BE2C (cell line): ENCODE measurements around the gene ANO8.

Experiments
- DNase-seq: peaks from one replicate; pipeline ENCODE4 v3.0.0-alpha.2; 2020
- H3K27me3 ChIP-seq: fragments of 250-450 bp; sonication (Bioruptor Pico); 2 replicates; pipeline ENCODE4 v1.5.1; 2020; ENCODE audit warnings: mild to moderate bottlenecking
- H3K36me3 ChIP-seq: fragments of 250-450 bp; sonication (Bioruptor Pico); 2 replicates; pipeline ENCODE4 v1.5.1; 2020; ENCODE audit warnings: mild to moderate bottlenecking
- H3K4me1 ChIP-seq: fragments of 250-450 bp; sonication (Bioruptor Pico); 2 replicates; pipeline ENCODE4 v1.5.1; 2020
- H3K4me3 ChIP-seq: 2 replicates; pipeline ENCODE4 v1.5.1; 2011; ENCODE audit warnings: low read depth, low read length
- H3K9me3 ChIP-seq: fragments of 250-450 bp; sonication (Bioruptor Pico); 2 replicates; pipeline ENCODE4 v1.5.1; 2020
- TF ChIP-seq, protein P1 (sequence below): IDR thresholded peaks from 2 replicates; pipeline ENCODE4 v1.5.1; 2012; ENCODE audit warnings: mild to moderate bottlenecking, low read depth, low read length

The ANO8 gene

DNA sequence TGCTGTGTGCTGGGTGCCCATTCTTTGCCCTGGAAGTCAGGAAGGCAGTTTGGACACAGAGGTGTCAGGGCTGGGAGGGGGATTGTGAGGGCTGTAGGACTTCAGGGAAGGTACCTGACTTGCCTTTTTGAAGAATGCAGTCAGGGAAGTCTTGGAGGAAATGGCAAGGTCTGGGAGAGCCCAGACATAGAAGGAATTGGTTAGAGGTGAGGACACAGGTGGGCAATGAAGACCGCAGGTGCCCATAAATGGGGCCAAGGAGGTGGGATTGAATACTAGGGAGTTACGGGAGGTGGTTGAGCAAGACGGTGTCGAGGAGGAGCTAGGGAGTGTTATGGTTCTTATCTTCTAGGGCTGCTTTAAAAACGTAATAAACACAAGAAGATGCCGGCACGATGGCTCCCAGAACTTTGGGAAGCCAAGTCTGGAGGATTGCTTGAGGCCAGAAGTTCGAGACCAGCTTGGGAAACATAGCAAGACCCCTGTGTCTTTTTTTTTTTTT, 26.7 kb downstream of the ANO8 start:
- no peaks in the 10 kb centered on the region for H3K27me3 ChIP-seq
- TF ChIP-seq, protein P1, sequence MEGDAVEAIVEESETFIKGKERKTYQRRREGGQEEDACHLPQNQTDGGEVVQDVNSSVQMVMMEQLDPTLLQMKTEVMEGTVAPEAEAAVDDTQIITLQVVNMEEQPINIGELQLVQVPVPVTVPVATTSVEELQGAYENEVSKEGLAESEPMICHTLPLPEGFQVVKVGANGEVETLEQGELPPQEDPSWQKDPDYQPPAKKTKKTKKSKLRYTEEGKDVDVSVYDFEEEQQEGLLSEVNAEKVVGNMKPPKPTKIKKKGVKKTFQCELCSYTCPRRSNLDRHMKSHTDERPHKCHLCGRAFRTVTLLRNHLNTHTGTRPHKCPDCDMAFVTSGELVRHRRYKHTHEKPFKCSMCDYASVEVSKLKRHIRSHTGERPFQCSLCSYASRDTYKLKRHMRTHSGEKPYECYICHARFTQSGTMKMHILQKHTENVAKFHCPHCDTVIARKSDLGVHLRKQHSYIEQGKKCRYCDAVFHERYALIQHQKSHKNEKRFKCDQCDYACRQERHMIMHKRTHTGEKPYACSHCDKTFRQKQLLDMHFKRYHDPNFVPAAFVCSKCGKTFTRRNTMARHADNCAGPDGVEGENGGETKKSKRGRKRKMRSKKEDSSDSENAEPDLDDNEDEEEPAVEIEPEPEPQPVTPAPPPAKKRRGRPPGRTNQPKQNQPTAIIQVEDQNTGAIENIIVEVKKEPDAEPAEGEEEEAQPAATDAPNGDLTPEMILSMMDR: no peak
- no peak for DNase-seq
- no peaks in the 10 kb centered on the region; the same call in none of the 2 replicates for H3K36me3 ChIP-seq
- no peaks in the 10 kb centered on the region for H3K9me3 ChIP-seq
- H3K4me1 ChIP-seq: peaks cover 6% of the 10 kb centered on the region
- H3K4me3 ChIP-seq: no peak overlapping the region

DNA sequence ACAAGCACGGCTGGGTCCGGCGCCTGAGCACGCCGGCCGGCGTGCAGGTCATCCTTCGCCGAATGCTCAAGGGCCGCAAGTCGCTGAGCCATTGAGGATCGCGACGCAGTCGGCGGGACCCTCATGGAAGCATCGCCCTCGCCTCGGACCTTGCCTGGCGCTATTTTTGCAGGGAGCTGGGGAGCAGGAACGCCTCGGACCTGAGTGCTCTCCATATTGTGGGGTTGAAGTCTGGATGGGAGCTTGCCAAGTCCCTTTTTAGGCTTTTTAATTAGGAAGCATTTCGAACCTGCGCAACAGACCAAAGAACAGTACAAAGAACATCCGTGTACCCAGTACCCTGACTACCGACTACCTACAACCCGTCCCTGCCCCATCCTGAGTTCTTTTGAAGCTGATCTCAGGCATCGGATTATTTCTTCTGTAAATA, 28.4 kb downstream of the ANO8 start:
- H3K36me3 ChIP-seq: no peaks in the 10 kb centered on the region; the same call in 1 of the 2 replicates
- H3K4me1 ChIP-seq: peaks cover 6% of the 10 kb centered on the region
- H3K4me3 ChIP-seq: peak overlapping the region; percentile 93
- no peak for DNase-seq
- no peaks in the 10 kb centered on the region for H3K9me3 ChIP-seq
- TF ChIP-seq, protein P1: no peak
- no peaks in the 10 kb centered on the region for H3K27me3 ChIP-seq

DNA sequence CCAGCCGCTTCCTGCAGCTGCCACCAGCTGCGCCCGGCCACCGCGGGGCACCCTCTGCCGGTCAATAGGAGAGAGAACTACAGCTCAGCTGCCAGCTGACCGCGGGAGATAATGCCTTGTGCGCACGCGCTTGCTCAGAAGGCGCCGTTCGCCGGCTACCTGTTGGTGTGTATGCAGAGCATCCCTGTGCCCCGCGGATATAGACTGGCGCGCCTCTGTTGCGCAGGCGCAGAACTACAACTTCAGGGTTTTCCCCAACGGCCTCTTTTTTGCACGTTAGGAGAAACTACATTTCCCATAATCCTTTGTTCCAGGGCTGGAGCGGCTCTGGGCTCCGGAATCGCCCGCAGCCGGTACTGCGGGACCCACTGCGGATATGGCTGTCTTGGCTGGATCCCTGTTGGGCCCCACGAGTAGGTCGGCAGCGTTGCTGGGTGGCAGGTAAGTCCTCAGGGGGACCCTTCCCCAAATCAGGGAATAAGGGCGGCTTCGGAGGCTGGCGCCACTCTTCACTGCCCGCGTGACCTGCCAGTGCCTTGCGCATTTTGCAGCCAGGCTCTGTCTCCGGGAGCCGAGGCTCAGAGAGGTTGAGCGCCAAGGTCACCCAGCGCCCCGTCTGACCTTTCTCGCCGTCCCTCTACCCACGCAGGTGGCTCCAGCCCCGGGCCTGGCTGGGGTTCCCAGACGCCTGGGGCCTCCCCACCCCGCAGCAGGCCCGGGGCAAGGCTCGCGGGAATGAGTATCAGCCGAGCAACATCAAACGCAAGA, 29.0 kb downstream of the ANO8 start, which contains the start of gene MRPL34:
TSS of gene MRPL34 (plus strand) at position 356 of the 768 bp plus-strand sequence. CDS start at position 377, 21 bp downstream.
- H3K4me3 ChIP-seq: peak within 1 kb of the TSS; percentile 93
- TF ChIP-seq, protein P1: peak; percentile 83
- no peaks in the 10 kb centered on the region for H3K27me3 ChIP-seq
- peaks cover 6% of the 10 kb centered on the region for H3K4me1 ChIP-seq
- DNase-seq: peak; percentile 100
- H3K36me3 ChIP-seq: no peaks in the 10 kb centered on the region
- H3K9me3 ChIP-seq: no peaks in the 10 kb centered on the region

DNA sequence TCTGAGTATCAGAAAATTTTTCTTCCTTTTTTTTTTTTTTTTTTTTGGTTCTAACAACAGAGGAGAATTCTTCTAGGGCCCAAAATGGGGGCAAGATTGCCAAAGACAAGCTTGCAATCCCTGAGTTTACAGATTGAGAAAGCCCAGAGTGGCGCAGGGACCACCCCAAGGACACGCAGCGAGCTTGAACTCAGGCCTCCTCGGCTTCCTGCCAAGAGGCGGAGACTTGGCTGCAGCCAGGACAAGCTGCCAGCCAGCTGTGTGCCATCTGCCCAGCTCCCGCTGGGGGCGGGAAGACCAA, 29.5 kb downstream of the ANO8 start:
- DNase-seq: no peak
- Histone ChIP-seq H3K36me3 (no peaks in the 10 kb centered on the region), H3K4me3 (no peak overlapping the region), H3K27me3 (no peaks in the 10 kb centered on the region), H3K9me3 (no peaks in the 10 kb centered on the region), H3K4me1 (peaks cover 6% of the 10 kb centered on the region)
- TF ChIP-seq, protein P1: no peak

DNA sequence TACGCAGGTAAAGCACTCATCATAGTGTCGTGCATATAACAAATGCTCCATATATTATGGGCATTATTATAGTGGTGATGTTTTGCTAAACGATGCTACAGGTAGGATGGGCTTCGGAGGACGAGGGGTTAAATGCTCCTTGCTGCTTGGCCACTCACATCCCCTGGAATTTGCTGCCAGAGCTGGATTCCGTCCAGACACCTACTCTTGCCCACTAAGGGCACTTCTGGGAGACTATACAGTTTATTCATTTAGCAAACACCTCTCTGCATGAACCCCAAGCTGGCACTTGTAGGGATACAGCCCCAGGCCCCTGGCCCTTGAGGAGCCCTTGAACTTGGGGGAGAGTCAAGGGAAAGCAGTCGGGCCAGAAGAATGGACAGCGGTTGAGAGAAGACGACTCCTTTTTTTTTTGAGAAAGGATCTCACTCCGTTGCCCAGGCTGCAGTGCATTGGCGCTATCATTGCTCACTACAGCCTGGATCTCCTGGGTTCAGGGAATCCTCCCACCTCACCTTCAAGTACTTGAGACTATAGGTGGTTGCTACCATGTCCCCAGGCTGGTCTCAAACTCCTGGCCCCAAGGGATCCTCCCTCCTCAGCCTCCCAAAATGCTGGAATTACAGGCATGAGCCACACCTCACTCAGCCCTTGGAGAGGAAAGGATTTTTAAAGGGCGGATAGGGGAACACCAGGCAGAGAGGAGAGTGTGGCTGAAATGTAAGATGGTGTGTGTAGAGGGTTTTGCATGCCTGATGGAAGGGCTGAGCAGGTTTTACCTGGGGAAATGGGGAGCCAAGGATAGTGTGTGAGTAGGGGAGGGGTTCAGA, 30.1 kb downstream of the ANO8 start:
- H3K36me3 ChIP-seq: no peaks in the 10 kb centered on the region
- no peaks in the 10 kb centered on the region for H3K9me3 ChIP-seq
- TF ChIP-seq, protein P1: no peak
- no peak for DNase-seq
- peaks cover 6% of the 10 kb centered on the region for H3K4me1 ChIP-seq
- no peaks in the 10 kb centered on the region for H3K27me3 ChIP-seq
- H3K4me3 ChIP-seq: no peak overlapping the region
